Adipocyte (in vitro differentiated cells): ENCODE measurements around the gene CDK14.

Experiments used
- DNase-seq: peaks from one replicate; pipeline ENCODE4 v3.0.0-alpha.2; 2015; ENCODE audit warnings: low read depth
- H3K27me3 ChIP-seq: replicated peaks from 2 replicates; pipeline ENCODE4 v1.7.0; 2013; ENCODE audit warnings: mild to moderate bottlenecking, low read length, moderate library complexity; ENCODE audit not compliant: control insufficient read depth, insufficient read depth
- H3K36me3 ChIP-seq: 2 replicates; pipeline ENCODE4 v1.7.0; 2013; ENCODE audit warnings: low read length, mild to moderate bottlenecking, moderate library complexity; ENCODE audit not compliant: control insufficient read depth, insufficient read depth, severe bottlenecking
- H3K4me1 ChIP-seq: 2 replicates; pipeline ENCODE4 v1.7.0; 2013; ENCODE audit warnings: mild to moderate bottlenecking, low read length, moderate library complexity; ENCODE audit not compliant: control insufficient read depth, insufficient read depth
- H3K4me3 ChIP-seq: 2 replicates; pipeline ENCODE4 v1.7.0; 2013; ENCODE audit warnings: mild to moderate bottlenecking, low read length, moderate library complexity
- H3K9ac ChIP-seq: 2 replicates; pipeline ENCODE4 v1.7.0; 2013; ENCODE audit warnings: mild to moderate bottlenecking, low read length, moderate library complexity
- H3K9me3 ChIP-seq: 2 replicates; pipeline ENCODE4 v1.7.0; 2013; ENCODE audit warnings: mild to moderate bottlenecking, low read length, moderate library complexity; ENCODE audit not compliant: control insufficient read depth

CDK14 gene

GRCh38 chr7:90846192-90846591 is 250.1 kb downstream of the CDK14 start:
- no peaks in the 10 kb centered on the region for H3K9me3 ChIP-seq
- H3K27me3 ChIP-seq: no peaks in the 10 kb centered on the region
- H3K9ac ChIP-seq: no peak overlapping the region
- no peaks in the 10 kb centered on the region for H3K36me3 ChIP-seq
- no peak for DNase-seq
- peaks cover 9% of the 10 kb centered on the region for H3K4me1 ChIP-seq
- no peak overlapping the region for H3K4me3 ChIP-seq

- H3K4me1 ChIP-seq: no peaks in the 10 kb centered on the region
- no peaks in the 10 kb centered on the region for H3K9me3 ChIP-seq
- H3K9ac ChIP-seq: no peak overlapping the region
- no peak for DNase-seq
- H3K27me3 ChIP-seq: no peaks in the 10 kb centered on the region
- no peaks in the 10 kb centered on the region for H3K36me3 ChIP-seq
- no peak overlapping the region for H3K4me3 ChIP-seq
These were observed 253.9 kb downstream of the CDK14 start for GRCh38 chr7:90850066-90850465.

DNA sequence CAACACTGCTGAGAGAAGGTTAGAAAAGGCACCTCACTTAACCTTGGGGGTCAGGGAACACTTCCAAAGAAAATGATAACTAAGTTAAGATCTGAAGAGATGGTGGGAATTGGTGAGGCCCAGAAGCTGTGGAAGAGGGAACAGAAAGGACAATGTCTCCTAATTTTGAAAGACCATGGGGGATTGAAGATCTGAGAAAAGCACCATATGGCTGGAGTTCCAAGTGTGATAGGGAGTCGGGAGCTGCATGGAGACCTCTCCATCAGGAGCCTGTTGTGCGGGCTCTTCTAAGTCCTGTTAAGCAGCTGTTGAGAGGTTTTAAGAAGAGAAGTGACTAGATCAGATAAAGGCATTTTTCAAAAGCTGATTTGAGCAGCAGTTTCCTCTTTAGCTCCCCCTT is 254.3 kb downstream of the CDK14 start:
- no peaks in the 10 kb centered on the region for H3K27me3 ChIP-seq
- H3K9me3 ChIP-seq: no peaks in the 10 kb centered on the region

GRCh38 chr7:90853205-90853604 is 257.1 kb downstream of the CDK14 start:
- no peak overlapping the region for H3K9ac ChIP-seq

More for the DNA sequence above, 254.3 kb downstream of the CDK14 start:
- Histone ChIP-seq H3K36me3 (no peaks in the 10 kb centered on the region), H3K4me1 (no peaks in the 10 kb centered on the region), H3K9ac (no peak overlapping the region), H3K4me3 (no peak overlapping the region)
- DNase-seq: no peak

DNA sequence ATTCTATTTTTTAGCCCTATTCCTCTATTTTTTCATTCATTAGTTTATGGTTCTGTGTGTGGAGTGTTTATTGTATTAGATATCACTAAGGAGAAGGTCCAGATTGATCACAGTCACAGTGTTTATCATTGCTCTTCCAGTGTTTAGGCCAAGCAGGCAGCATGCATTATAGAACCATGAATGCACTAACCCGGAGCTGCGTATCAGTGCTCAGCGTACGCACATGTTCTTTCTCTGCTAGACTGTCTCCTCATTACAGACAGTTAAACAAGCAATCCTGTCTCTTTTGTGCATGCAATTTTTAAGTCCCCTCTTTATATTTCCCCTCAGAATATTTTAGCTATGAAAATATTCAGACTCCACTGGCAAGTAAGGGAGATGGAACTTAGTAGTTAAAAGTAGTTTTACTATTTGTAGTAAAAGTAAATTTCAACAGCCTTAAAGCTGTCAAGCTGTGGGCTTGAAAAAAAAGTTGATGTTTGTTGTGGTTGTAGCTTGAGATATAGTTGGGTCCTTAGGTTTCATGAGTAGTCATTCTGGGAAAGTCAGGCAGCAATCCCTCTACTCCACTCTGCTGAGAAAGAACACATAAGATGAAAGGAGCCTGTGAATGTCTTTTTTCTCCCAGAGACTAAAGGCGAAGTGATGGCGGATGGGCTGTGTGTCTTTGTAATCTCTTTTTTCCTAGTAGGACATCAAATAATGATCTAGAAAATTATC is 260.4 kb downstream of the CDK14 start:
- Histone ChIP-seq H3K9me3 (no peaks in the 10 kb centered on the region), H3K27me3 (no peaks in the 10 kb centered on the region), H3K4me1 (no peaks in the 10 kb centered on the region), H3K4me3 (no peak overlapping the region), H3K9ac (no peak overlapping the region), H3K36me3 (no peaks in the 10 kb centered on the region)
- no peak for DNase-seq

More at GRCh38 chr7:90853205-90853604, 257.1 kb downstream of the CDK14 start:
- Histone ChIP-seq H3K9me3 (no peaks in the 10 kb centered on the region), H3K4me1 (no peaks in the 10 kb centered on the region), H3K27me3 (no peaks in the 10 kb centered on the region), H3K4me3 (no peak overlapping the region), H3K36me3 (no peaks in the 10 kb centered on the region)
- no peak for DNase-seq

DNA sequence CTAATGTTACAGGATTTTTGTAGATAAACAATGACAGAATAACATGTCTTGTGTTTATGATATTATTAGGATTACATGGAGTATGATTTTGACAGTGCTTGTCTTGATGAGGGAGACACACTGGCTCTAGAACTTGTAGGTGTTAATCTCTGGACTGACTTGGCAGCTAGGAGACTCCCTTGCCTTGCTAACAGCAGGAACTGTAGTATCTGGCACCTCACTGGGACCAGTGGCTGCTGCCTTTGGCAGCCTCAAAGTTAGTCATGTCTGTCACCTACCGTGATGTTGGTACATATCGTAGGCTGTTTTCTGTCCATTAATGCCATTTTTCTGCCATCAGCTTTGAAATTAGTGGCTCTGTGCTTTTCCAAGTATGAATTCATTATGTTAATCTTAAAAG is 261.5 kb downstream of the CDK14 start:
- Histone ChIP-seq H3K4me3 (no peak overlapping the region), H3K36me3 (no peaks in the 10 kb centered on the region), H3K9me3 (no peaks in the 10 kb centered on the region), H3K27me3 (no peaks in the 10 kb centered on the region), H3K9ac (no peak overlapping the region), H3K4me1 (no peaks in the 10 kb centered on the region)
- DNase-seq: no peak

DNA sequence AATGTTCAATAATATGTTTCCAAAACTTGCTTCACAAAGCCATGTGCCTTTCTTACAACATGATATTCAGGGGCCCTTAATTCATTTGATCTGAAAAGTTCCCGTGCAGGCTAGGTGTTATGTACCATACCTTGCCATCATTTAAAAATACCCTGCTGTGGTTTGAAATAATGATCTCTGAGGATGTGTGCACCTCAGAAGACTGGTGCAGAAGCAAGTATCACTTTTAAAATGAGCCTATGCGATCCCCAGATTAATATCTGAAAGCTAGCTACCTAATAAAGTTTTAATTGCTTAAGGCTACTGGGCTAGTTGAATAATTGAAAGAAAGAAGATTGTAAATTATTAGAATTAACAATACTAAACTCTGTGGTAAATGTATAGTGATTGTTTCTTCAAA is 262.4 kb downstream of the CDK14 start:
- Histone ChIP-seq H3K9me3 (no peaks in the 10 kb centered on the region), H3K9ac (no peak overlapping the region), H3K27me3 (no peaks in the 10 kb centered on the region), H3K36me3 (no peaks in the 10 kb centered on the region), H3K4me3 (no peak overlapping the region), H3K4me1 (no peaks in the 10 kb centered on the region)
- no peak for DNase-seq

DNA sequence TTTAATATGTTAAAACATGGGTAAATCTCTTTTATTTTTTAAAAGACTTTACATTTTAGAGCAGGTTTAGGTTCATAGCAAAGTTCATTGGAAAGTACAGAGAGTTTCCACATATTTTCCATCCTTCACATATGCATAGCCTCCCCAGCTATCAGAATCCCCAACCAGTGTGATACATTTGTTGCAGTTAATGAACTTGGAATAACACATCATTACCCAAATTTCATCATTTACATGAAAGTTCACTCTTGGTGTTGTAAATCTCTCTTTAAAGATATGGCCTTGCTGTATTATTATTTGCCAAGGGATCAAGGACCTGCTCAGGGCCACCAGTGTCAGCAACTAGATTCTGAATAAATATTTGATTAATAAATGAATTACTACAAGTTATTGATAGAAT is 263.4 kb downstream of the CDK14 start:
- no peak overlapping the region for H3K4me3 ChIP-seq
- H3K36me3 ChIP-seq: no peaks in the 10 kb centered on the region
- no peaks in the 10 kb centered on the region for H3K27me3 ChIP-seq
- H3K9ac ChIP-seq: no peak overlapping the region
- H3K4me1 ChIP-seq: no peaks in the 10 kb centered on the region
- no peaks in the 10 kb centered on the region for H3K9me3 ChIP-seq
- DNase-seq: no peak

DNA sequence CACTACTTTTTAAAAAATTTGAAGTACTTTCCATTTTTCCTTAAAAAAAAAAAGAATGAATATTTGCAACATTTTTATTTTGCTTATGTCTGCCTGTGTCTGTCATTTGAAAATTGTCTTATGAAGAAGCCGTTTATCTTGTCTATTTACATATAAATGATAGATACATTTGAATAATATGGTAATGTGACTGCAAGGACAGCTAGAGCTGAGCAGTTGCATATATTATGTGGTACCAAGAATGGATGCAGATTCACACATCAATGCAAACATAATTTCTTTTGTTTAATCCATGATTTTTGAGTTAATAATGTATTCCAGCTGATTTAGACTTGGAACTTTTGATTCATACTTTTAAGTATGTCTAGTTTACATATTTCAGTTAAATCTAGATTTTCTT is 268.0 kb downstream of the CDK14 start:
- Histone ChIP-seq H3K4me3 (no peak overlapping the region), H3K27me3 (no peaks in the 10 kb centered on the region), H3K36me3 (no peaks in the 10 kb centered on the region), H3K9me3 (no peaks in the 10 kb centered on the region), H3K4me1 (no peaks in the 10 kb centered on the region), H3K9ac (no peak overlapping the region)
- DNase-seq: no peak

- no peak for DNase-seq
- H3K9ac ChIP-seq: no peak overlapping the region
- H3K27me3 ChIP-seq: no peaks in the 10 kb centered on the region
- no peaks in the 10 kb centered on the region for H3K36me3 ChIP-seq
- H3K4me1 ChIP-seq: no peaks in the 10 kb centered on the region
- H3K4me3 ChIP-seq: no peak overlapping the region
- H3K9me3 ChIP-seq: no peaks in the 10 kb centered on the region
These were observed 273.2 kb downstream of the CDK14 start for GRCh38 chr7:90869335-90869734.

- no peaks in the 10 kb centered on the region for H3K4me1 ChIP-seq
- DNase-seq: no peak
- H3K36me3 ChIP-seq: no peaks in the 10 kb centered on the region
- H3K9ac ChIP-seq: no peak overlapping the region
- no peak overlapping the region for H3K4me3 ChIP-seq
- no peaks in the 10 kb centered on the region for H3K9me3 ChIP-seq
- H3K27me3 ChIP-seq: no peaks in the 10 kb centered on the region
These were observed 280.6 kb downstream of the CDK14 start for GRCh38 chr7:90876701-90877100.

GRCh38 chr7:90877201-90877600 is 281.1 kb downstream of the CDK14 start:
- no peak overlapping the region for H3K9ac ChIP-seq
- no peak for DNase-seq
- no peaks in the 10 kb centered on the region for H3K4me1 ChIP-seq
- no peak overlapping the region for H3K4me3 ChIP-seq
- no peaks in the 10 kb centered on the region for H3K27me3 ChIP-seq
- H3K36me3 ChIP-seq: no peaks in the 10 kb centered on the region
- H3K9me3 ChIP-seq: no peaks in the 10 kb centered on the region
